ENCODE results near the gene GREB1. TPM values are rescaled to one million over a fixed set of nuclear protein-coding genes. Genes with fewer than 3 reads are reported as not detected.

GREB1 gene
- polyA plus RNA-seq, 1 experiment = 0.12 TPM

- TF ChIP-seq CTCF (IDR thresholded peaks at IDR 0.05; ENCODE audit: low read depth, low read length) = no peak
- Histone ChIP-seq H3K27ac (ENCODE audit: low read depth, low read length) (no peak overlapping the region), H3K9me3 (ENCODE audit: control insufficient read depth, insufficient read depth, low read length) (peaks cover 10% of the 10 kb centered on the region), H3K4me3 (ENCODE audit: low read depth, low read length) (no peak overlapping the region), H3K27me3 (ENCODE audit: control insufficient read depth, insufficient read depth, low read length) (peaks cover 16% of the 10 kb centered on the region)
- CTCF ChIA-PET = no interaction called here
- POLR2A ChIA-PET = no interaction called here
- no peak for DNase-seq (ENCODE audit: low read depth, low spot score)
Observed at GRCh38 chr2:11624893-11625292, 91.0 kb downstream of the GREB1 start.

DNA sequence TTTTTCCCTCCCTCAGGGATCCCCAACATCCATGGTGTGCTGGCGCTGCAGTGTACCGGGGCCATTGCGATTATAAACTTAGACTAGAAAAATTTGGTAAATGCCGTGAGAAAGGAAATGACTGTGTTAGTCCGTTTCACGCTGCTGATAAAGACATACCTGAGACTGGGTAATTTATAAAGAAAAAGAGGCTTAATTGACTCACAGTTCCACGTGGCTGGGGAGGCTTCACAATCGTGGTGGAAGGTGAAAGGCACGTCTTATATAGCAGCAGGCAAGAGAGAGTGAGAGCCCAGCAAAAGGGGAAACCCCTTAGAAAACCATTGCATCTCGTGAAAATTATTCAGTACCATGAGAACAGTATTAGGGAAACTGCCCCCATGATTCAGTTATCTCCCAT is 91.8 kb downstream of the GREB1 start:
- Histone ChIP-seq H3K27ac (ENCODE audit: low read depth, low read length) (no peak overlapping the region), H3K4me3 (ENCODE audit: low read depth, low read length) (no peak overlapping the region), H3K9me3 (ENCODE audit: control insufficient read depth, insufficient read depth, low read length) (peaks cover 10% of the 10 kb centered on the region), H3K27me3 (ENCODE audit: control insufficient read depth, insufficient read depth, low read length) (peaks cover 16% of the 10 kb centered on the region)
- DNase-seq (ENCODE audit: low read depth, low spot score) = no peak
- ChIA-PET CTCF (no interaction called here), POLR2A (no interaction called here)
- TF ChIP-seq CTCF (IDR thresholded peaks at IDR 0.05; ENCODE audit: low read depth, low read length) = no peak

- Histone ChIP-seq H3K4me3 (ENCODE audit: low read depth, low read length) (no peak overlapping the region), H3K27ac (ENCODE audit: low read depth, low read length) (no peak overlapping the region), H3K9me3 (ENCODE audit: control insufficient read depth, insufficient read depth, low read length) (peaks cover 10% of the 10 kb centered on the region), H3K27me3 (ENCODE audit: control insufficient read depth, insufficient read depth, low read length) (peaks cover 14% of the 10 kb centered on the region)
- ChIA-PET CTCF (no interaction called here), POLR2A (no interaction called here)
- no peak for DNase-seq (ENCODE audit: low read depth, low spot score)
- TF ChIP-seq CTCF (IDR thresholded peaks at IDR 0.05; ENCODE audit: low read depth, low read length) = no peak
Observed at GRCh38 chr2:11628675-11629074, 94.8 kb downstream of the GREB1 start.

DNA sequence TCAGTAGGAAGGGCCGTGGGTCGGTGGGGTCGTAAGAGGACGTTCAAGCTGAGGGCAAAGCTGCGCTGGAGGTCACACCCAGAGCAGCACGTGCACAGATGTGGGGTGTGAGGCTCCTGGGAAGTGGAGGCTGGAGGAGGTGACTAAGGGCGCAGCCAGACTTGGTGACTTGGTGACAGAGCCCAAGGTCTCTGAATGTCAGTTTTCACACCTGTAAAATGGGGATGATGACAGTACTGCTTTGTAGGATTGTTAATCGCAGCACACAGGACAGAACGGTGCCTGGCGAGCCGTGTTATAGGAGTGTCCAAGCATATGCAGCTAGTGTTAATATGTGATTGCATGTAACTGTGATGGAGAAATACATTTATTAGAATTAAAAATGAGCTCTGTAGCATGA is 95.4 kb downstream of the GREB1 start:
- no peak for DNase-seq (ENCODE audit: low read depth, low spot score)
- Histone ChIP-seq H3K27ac (ENCODE audit: low read depth, low read length) (no peak overlapping the region), H3K27me3 (ENCODE audit: control insufficient read depth, insufficient read depth, low read length) (peaks cover 14% of the 10 kb centered on the region), H3K4me3 (ENCODE audit: low read depth, low read length) (no peak overlapping the region), H3K9me3 (ENCODE audit: control insufficient read depth, insufficient read depth, low read length) (peaks cover 10% of the 10 kb centered on the region)
- CTCF ChIA-PET = no interaction called here
- TF ChIP-seq CTCF (IDR thresholded peaks at IDR 0.05; ENCODE audit: low read depth, low read length) = no peak
- POLR2A ChIA-PET = no interaction called here

DNA sequence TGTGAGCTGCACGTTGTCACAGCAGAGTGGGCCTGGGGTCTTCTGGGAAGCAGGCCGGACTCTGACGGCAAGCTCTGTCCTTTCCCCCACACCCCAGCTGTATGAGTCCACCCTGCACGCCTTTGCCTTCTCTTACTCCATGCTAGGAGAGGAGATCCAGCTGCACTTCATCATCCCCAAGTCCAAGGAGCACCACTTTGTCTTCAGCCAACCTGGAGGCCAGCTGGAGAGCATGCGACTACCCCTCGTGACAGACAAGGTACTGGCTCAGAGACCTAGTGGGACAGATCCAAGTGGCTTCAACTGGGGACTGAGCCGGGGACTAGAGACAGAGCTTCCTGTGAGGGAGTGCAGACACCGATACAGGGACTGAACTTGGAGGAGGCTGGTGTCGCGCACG is 96.0 kb downstream of the GREB1 start:
- ChIA-PET POLR2A (no interaction called here), CTCF (no interaction called here)
- peaks cover 14% of the 10 kb centered on the region for H3K27me3 ChIP-seq (ENCODE audit: control insufficient read depth, insufficient read depth, low read length)
- H3K4me3 ChIP-seq (ENCODE audit: low read depth, low read length) = no peak overlapping the region
- H3K27ac ChIP-seq (ENCODE audit: low read depth, low read length) = no peak overlapping the region
- DNase-seq (ENCODE audit: low read depth, low spot score) = no peak
- no peak for TF ChIP-seq CTCF (IDR thresholded peaks at IDR 0.05; ENCODE audit: low read depth, low read length)
- peaks cover 10% of the 10 kb centered on the region for H3K9me3 ChIP-seq (ENCODE audit: control insufficient read depth, insufficient read depth, low read length)
